GM23338 (cell line): ENCODE results near the gene POF1B. TPM values are rescaled to one million over a fixed set of nuclear protein-coding genes. Genes with fewer than 3 reads are reported as not detected.

Source experiments
- ATAC-seq: fragments of 200-7000 bp; cut with Tn5 transposase; 3 replicates; pipeline ENCODE4 v1.9.1; 2020
- DNase-seq: peaks from one replicate; pipeline ENCODE4 v3.0.0-alpha.2; 2015; ENCODE audit warnings: low spot score
- H2AFZ ChIP-seq: fragments of 200-600 bp; sonication (generic); 2 replicates; pipeline ENCODE4 v1.8.0; 2016; ENCODE audit warnings: antibody characterized with exemption, mild to moderate bottlenecking, moderate library complexity
- H3F3A ChIP-seq: fragments of 200-600 bp; sonication (generic); replicated peaks from 2 replicates; pipeline ENCODE4 v1.8.0; 2017; ENCODE audit warnings: antibody characterized with exemption, mixed run types, low read depth
- H3K27ac ChIP-seq: fragments of 200-600 bp; sonication (generic); 2 replicates; pipeline ENCODE4 v1.6.1; 2016; ENCODE audit warnings: low read depth
- H3K27me3 ChIP-seq: fragments of 200-600 bp; sonication (generic); 2 replicates; pipeline ENCODE4 v1.8.0; 2016; ENCODE audit warnings: mild to moderate bottlenecking, mixed run types, moderate library complexity; ENCODE audit not compliant: insufficient read depth
- H3K36me3 ChIP-seq: fragments of 200-600 bp; sonication (generic); 2 replicates; pipeline ENCODE4 v1.8.0; 2016; ENCODE audit warnings: mild to moderate bottlenecking; ENCODE audit not compliant: insufficient read depth
- H3K4me1 ChIP-seq: fragments of 200-600 bp; sonication (generic); 2 replicates; pipeline ENCODE4 v1.8.0; 2016; ENCODE audit warnings: mild to moderate bottlenecking, moderate library complexity; ENCODE audit not compliant: insufficient read depth
- H3K4me2 ChIP-seq: fragments of 200-600 bp; sonication (generic); 2 replicates; pipeline ENCODE4 v1.7.1; 2017; ENCODE audit warnings: mixed run types
- H3K4me3 ChIP-seq: fragments of 200-600 bp; sonication (generic); 2 replicates; pipeline ENCODE4 v1.6.1; 2016; ENCODE audit warnings: mixed run types
- H3K79me2 ChIP-seq: fragments of 200-600 bp; sonication (generic); replicated peaks from 2 replicates; pipeline ENCODE4 v1.8.0; 2017; ENCODE audit warnings: mild to moderate bottlenecking; ENCODE audit not compliant: insufficient read depth
- H3K9me2 ChIP-seq: fragments of 200-600 bp; sonication (generic); 2 replicates; pipeline ENCODE4 v1.8.0; 2017; ENCODE audit not compliant: insufficient read depth
- H4K20me1 ChIP-seq: fragments of 200-600 bp; sonication (generic); replicated peaks from 2 replicates; pipeline ENCODE4 v1.8.0; 2017; ENCODE audit warnings: mild to moderate bottlenecking; ENCODE audit not compliant: insufficient read depth
- H3K27ac Mint-ChIP-seq: 2 replicates; pipeline ENCODE4 v1.8.0; 2020; ENCODE audit warnings: inconsistent platforms, mild to moderate bottlenecking, moderate library complexity, mixed read lengths
- H3K27me3 Mint-ChIP-seq: 3 replicates; pipeline ENCODE4 v1.8.0; 2022; ENCODE audit warnings: low read depth, mild to moderate bottlenecking, moderate library complexity, mixed read lengths, inconsistent platforms; ENCODE audit not compliant: insufficient read depth, poor library complexity
- H3K36me3 Mint-ChIP-seq: 3 replicates; pipeline ENCODE4 v1.8.0; 2021; ENCODE audit warnings: low read depth, mild to moderate bottlenecking, inconsistent platforms, moderate library complexity, mixed read lengths
- H3K4me1 Mint-ChIP-seq: 3 replicates; pipeline ENCODE4 v1.8.0; 2020; ENCODE audit warnings: mild to moderate bottlenecking, inconsistent platforms, mixed read lengths
- H3K4me3 Mint-ChIP-seq: 3 replicates; pipeline ENCODE4 v1.8.0; 2021; ENCODE audit warnings: moderate library complexity, mild to moderate bottlenecking, inconsistent platforms, mixed read lengths
- H3K9me3 Mint-ChIP-seq: 3 replicates; pipeline ENCODE4 v1.8.0; 2020; ENCODE audit warnings: moderate library complexity, mild to moderate bottlenecking, inconsistent platforms, mixed read lengths
- CREB1 ChIP-seq: fragments of 250-450 bp; sonication (Bioruptor Pico); IDR thresholded peaks from 2 replicates; pipeline ENCODE4 v1.5.0; 2020; ENCODE audit warnings: low read depth, mild to moderate bottlenecking, moderate library complexity
- CTCF ChIP-seq, 2 experiments: fragments of 200-600 bp in 1 of 2; sonication (generic) in 1 of 2; conservative IDR thresholded peaks; 2 replicates each; pipeline versions ENCODE4 v1.5.1 to v1.6.1; 2016 to 2017; ENCODE audit warnings: antibody characterized with exemption in 2 of 2, low read depth in 2 of 2, mild to moderate bottlenecking in 2 of 2, moderate library complexity in 1 of 2
- ETS1 ChIP-seq: IDR thresholded peaks from 2 replicates; pipeline ENCODE4 v1.6.1; 2016; ENCODE audit warnings: antibody characterized with exemption
- EZH2 ChIP-seq: fragments of 200-600 bp; sonication (generic); IDR thresholded peaks from one replicate; pipeline ENCODE4 v1.8.0; 2017; ENCODE audit warnings: antibody characterized with exemption, mild to moderate bottlenecking, low read depth; ENCODE audit not compliant: unreplicated experiment
- EZH2phosphoT487 ChIP-seq: fragments of 200-600 bp; sonication (generic); IDR thresholded peaks from one replicate; pipeline ENCODE4 v1.8.1; 2018; ENCODE audit warnings: antibody characterized with exemption; ENCODE audit not compliant: unreplicated experiment
- JUNB ChIP-seq: IDR thresholded peaks from one replicate; pipeline ENCODE4 v1.6.1; 2016; ENCODE audit warnings: antibody characterized with exemption; ENCODE audit not compliant: unreplicated experiment
- NANOG ChIP-seq: IDR thresholded peaks from 2 replicates; pipeline ENCODE4 v1.6.1; 2016; ENCODE audit warnings: antibody characterized with exemption, borderline replicate concordance
- POLR2AphosphoS5 ChIP-seq: IDR thresholded peaks from 2 replicates; pipeline ENCODE4 v1.6.1; 2016; ENCODE audit warnings: antibody characterized with exemption, low read depth
- REST ChIP-seq: IDR thresholded peaks from one replicate; pipeline ENCODE4 v1.6.1; 2018; ENCODE audit warnings: antibody characterized with exemption; ENCODE audit not compliant: unreplicated experiment
- STAT1 ChIP-seq: IDR thresholded peaks from one replicate; pipeline ENCODE4 v1.6.1; 2016; ENCODE audit warnings: antibody characterized with exemption; ENCODE audit not compliant: unreplicated experiment
- ZNF114 ChIP-seq: fragments of 250-450 bp; sonication (Bioruptor Pico); IDR thresholded peaks from 2 replicates; pipeline ENCODE4 v1.5.0; 2020; ENCODE audit warnings: mild to moderate bottlenecking, moderate library complexity
- ZNF331 ChIP-seq: fragments of 250-450 bp; sonication (Bioruptor Pico); IDR thresholded peaks from 2 replicates; pipeline ENCODE4 v1.5.0; 2020; ENCODE audit warnings: low read depth, mild to moderate bottlenecking, moderate library complexity
- polyA plus RNA-seq: library from polyadenylated mRNA; unstranded; fragments of >200 nt; fragmentation: Nextera tagmentation; extraction: Ambion mirVana; gene quantifications from 2 replicates; pipeline ENCODE4 v1.2.1, GENCODE V29; 2016
- total RNA-seq: library from RNA; depleted of rRNA; stranded (reverse); fragments of >200 nt; shearing (Covaris generic); gene quantifications from 2 replicates; pipeline ENCODE4 v1.2.3, GENCODE V29; 2014
- TF ChIP-seq, protein P1 (sequence below): fragments of 250-450 bp; sonication (Bioruptor Pico); IDR thresholded peaks from 2 replicates; pipeline ENCODE4 v1.5.0; 2020; ENCODE audit warnings: mild to moderate bottlenecking, moderate library complexity

Gene POF1B
- total and polyA plus RNA-seq, 2 experiments from 2014 or later, result 0.05 to 0.10 TPM

DNA sequence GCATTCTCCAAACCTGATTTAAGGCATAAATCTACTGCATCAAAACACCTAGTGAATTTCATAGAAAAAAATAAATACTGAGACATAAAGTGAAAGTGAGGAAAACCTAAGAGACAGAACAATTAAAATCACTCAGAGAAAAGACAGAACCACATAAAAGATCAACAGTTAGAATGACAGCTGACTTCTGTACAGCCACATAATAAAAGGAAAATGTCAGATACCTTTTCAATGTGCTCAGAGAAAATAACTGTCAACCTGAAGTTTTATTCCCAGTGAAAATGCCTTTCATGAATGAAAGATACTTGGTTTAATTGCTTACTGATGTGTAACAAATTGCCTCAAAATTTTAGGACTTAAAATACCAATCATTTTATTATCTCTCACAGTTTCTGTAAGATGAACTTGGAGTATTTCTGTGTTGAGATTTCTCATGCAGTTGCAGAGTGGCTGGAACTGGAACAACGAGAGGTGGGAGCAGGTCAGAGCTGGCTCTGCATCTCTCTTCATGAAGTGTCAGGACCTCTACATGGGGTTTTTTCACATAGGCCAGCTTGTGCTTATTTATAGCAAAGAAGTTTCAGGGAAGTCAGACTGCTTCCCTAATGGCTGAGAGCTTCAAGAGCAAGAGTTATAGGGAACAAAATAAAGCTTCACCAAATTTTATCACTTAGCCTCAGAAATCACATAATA lies 11.9 kb upstream of the POF1B start:
- no peaks in the 10 kb centered on the region for H3K4me1 ChIP-seq
- Mint-ChIP-seq H3K36me3 (no peaks in the 10 kb centered on the region), H3K27ac (no peak overlapping the region), H3K9me3 (no peaks in the 10 kb centered on the region), H3K27me3 (no peaks in the 10 kb centered on the region), H3K4me3 (no peak overlapping the region), H3K4me1 (no peaks in the 10 kb centered on the region)
- TF ChIP-seq STAT1 (no peak), ZNF114 (CRISPR knock-in tag) (no peak), ZNF331 (no peak), NANOG (no peak), EZH2phosphoT487 (no peak), REST (no peak), JUNB (no peak), CTCF (conservative IDR thresholded peaks at IDR 0.05; ENCODE audit: low read depth in 2 of 2) (no peak), ETS1 (no peak), EZH2 (no peak), POLR2AphosphoS5 (no peak), CREB1 (CRISPR knock-in tag) (no peak)
- TF ChIP-seq, protein P1, sequence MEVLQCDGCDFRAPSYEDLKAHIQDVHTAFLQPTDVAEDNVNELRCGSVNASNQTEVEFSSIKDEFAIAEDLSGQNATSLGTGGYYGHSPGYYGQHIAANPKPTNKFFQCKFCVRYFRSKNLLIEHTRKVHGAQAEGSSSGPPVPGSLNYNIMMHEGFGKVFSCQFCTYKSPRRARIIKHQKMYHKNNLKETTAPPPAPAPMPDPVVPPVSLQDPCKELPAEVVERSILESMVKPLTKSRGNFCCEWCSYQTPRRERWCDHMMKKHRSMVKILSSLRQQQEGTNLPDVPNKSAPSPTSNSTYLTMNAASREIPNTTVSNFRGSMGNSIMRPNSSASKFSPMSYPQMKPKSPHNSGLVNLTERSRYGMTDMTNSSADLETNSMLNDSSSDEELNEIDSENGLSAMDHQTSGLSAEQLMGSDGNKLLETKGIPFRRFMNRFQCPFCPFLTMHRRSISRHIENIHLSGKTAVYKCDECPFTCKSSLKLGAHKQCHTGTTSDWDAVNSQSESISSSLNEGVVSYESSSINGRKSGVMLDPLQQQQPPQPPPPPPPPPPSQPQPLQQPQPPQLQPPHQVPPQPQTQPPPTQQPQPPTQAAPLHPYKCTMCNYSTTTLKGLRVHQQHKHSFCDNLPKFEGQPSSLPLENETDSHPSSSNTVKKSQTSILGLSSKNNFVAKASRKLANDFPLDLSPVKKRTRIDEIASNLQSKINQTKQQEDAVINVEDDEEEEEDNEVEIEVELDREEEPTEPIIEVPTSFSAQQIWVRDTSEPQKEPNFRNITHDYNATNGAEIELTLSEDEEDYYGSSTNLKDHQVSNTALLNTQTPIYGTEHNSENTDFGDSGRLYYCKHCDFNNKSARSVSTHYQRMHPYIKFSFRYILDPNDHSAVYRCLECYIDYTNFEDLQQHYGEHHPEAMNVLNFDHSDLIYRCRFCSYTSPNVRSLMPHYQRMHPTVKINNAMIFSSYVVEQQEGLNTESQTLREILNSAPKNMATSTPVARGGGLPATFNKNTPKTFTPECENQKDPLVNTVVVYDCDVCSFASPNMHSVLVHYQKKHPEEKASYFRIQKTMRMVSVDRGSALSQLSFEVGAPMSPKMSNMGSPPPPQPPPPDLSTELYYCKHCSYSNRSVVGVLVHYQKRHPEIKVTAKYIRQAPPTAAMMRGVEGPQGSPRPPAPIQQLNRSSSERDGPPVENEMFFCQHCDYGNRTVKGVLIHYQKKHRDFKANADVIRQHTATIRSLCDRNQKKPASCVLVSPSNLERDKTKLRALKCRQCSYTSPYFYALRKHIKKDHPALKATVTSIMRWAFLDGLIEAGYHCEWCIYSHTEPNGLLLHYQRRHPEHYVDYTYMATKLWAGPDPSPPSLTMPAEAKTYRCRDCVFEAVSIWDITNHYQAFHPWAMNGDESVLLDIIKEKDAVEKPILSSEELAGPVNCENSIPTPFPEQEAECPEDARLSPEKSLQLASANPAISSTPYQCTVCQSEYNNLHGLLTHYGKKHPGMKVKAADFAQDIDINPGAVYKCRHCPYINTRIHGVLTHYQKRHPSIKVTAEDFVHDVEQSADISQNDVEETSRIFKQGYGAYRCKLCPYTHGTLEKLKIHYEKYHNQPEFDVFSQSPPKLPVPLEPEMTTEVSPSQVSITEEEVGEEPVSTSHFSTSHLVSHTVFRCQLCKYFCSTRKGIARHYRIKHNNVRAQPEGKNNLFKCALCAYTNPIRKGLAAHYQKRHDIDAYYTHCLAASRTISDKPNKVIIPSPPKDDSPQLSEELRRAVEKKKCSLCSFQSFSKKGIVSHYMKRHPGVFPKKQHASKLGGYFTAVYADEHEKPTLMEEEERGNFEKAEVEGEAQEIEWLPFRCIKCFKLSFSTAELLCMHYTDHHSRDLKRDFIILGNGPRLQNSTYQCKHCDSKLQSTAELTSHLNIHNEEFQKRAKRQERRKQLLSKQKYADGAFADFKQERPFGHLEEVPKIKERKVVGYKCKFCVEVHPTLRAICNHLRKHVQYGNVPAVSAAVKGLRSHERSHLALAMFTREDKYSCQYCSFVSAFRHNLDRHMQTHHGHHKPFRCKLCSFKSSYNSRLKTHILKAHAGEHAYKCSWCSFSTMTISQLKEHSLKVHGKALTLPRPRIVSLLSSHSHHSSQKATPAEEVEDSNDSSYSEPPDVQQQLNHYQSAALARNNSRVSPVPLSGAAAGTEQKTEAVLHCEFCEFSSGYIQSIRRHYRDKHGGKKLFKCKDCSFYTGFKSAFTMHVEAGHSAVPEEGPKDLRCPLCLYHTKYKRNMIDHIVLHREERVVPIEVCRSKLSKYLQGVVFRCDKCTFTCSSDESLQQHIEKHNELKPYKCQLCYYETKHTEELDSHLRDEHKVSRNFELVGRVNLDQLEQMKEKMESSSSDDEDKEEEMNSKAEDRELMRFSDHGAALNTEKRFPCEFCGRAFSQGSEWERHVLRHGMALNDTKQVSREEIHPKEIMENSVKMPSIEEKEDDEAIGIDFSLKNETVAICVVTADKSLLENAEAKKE (CRISPR knock-in tag), result no peak
- H3K27me3 ChIP-seq, result no peaks in the 10 kb centered on the region
- DNase-seq (no peak), ATAC-seq (no peak)
- no peak overlapping the region for H3K27ac ChIP-seq
- no peak overlapping the region for H3K4me3 ChIP-seq
- no peaks in the 10 kb centered on the region for H3K9me2 ChIP-seq
- H3K4me2 ChIP-seq, result no peak overlapping the region
- H3F3A ChIP-seq, result no peaks in the 10 kb centered on the region
- no peak overlapping the region for H2AFZ ChIP-seq
- no peaks in the 10 kb centered on the region for H3K36me3 ChIP-seq
- no peaks in the 10 kb centered on the region for H3K79me2 ChIP-seq
- no peaks in the 10 kb centered on the region for H4K20me1 ChIP-seq
